ENCODE measurements around the gene ZNF100.

GRCh38 chr19:21812448-21812847 lies 45.1 kb upstream of the ZNF100 start:
- TF ChIP-seq, protein P1, sequence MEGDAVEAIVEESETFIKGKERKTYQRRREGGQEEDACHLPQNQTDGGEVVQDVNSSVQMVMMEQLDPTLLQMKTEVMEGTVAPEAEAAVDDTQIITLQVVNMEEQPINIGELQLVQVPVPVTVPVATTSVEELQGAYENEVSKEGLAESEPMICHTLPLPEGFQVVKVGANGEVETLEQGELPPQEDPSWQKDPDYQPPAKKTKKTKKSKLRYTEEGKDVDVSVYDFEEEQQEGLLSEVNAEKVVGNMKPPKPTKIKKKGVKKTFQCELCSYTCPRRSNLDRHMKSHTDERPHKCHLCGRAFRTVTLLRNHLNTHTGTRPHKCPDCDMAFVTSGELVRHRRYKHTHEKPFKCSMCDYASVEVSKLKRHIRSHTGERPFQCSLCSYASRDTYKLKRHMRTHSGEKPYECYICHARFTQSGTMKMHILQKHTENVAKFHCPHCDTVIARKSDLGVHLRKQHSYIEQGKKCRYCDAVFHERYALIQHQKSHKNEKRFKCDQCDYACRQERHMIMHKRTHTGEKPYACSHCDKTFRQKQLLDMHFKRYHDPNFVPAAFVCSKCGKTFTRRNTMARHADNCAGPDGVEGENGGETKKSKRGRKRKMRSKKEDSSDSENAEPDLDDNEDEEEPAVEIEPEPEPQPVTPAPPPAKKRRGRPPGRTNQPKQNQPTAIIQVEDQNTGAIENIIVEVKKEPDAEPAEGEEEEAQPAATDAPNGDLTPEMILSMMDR (IDR thresholded peaks at IDR 0.05), result no peak
- no peak for TF ChIP-seq POLR2AphosphoS5 (IDR thresholded peaks at IDR 0.05)

Data from suprapubic skin (tissue), 3 donors.